SK-N-SH (cell line): ENCODE data around the gene KRTAP22-1. TPM values are rescaled to one million over a fixed set of nuclear protein-coding genes. Genes with fewer than 3 reads are reported as not detected.

Source experiments
- CTCF ChIA-PET: fragments of 300-600, 350-600 bp; formaldehyde crosslinking; extraction: SDS; loops from one replicate; lab custom pipeline; 2021; lab: Yijun Ruan, JAX
- POLR2A ChIA-PET: fragments of 350-600 bp; sonication (Branson Sonifier 250); formaldehyde crosslinking; extraction: SDS; loops from one replicate; lab custom pipeline; 2020; ENCODE audit warnings: antibody characterized with exemption, inconsistent platforms; lab: Yijun Ruan, JAX
- DNase-seq: peaks from one replicate; pipeline ENCODE4 v3.0.0; 2012
- H2AFZ ChIP-seq: fragments of 200-600 bp; sonication (generic); 2 replicates; pipeline ENCODE4 v1.8.1; 2016; ENCODE audit warnings: antibody characterized with exemption, mild to moderate bottlenecking, low read depth
- H3F3A ChIP-seq: fragments of 200-600 bp; sonication (generic); replicated peaks from 2 replicates; pipeline ENCODE3; 2016; ENCODE audit warnings: antibody characterized with exemption, mild to moderate bottlenecking; ENCODE audit not compliant: insufficient read depth
- H3K27ac ChIP-seq, 2 experiments: fragments of 200-500 bp in 1 of 2; fragments of 200-600 bp in 1 of 2; sonication (Bioruptor generic) in 1 of 2; sonication (generic), shearing (Covaris generic) in 1 of 2; 2 replicates each; pipeline versions ENCODE4 v1.5.1 to v1.6.1; 2014 to 2016; ENCODE audit warnings: low read depth in 2 of 2, inconsistent platforms in 1 of 2, low read length in 1 of 2, mild to moderate bottlenecking in 1 of 2, mixed read lengths in 1 of 2
- H3K27me3 ChIP-seq: fragments of 200-600 bp; sonication (generic), shearing (Covaris generic); 2 replicates; pipeline ENCODE4 v1.6.1; 2016; ENCODE audit warnings: mixed run types; ENCODE audit not compliant: insufficient read depth
- H3K36me3 ChIP-seq, 2 experiments: fragments of 200-500 bp in 1 of 2; fragments of 200-600 bp in 1 of 2; sonication (Bioruptor generic) in 1 of 2; sonication (generic) in 1 of 2; replicated peaks in 1 of 2; 2 replicates each; pipeline versions ENCODE3 to v1.5.1; 2014 to 2016; ENCODE audit warnings: low read length in 1 of 2, mild to moderate bottlenecking in 1 of 2; ENCODE audit not compliant: insufficient read depth in 2 of 2, control insufficient read depth in 1 of 2
- H3K4me1 ChIP-seq, 2 experiments: fragments of 200-500 bp in 1 of 2; fragments of 200-600 bp in 1 of 2; sonication (Bioruptor generic) in 1 of 2; sonication (generic), shearing (Covaris generic) in 1 of 2; 2 replicates each; pipeline versions ENCODE4 v1.5.1 to v1.6.1; 2014 to 2016; ENCODE audit warnings: low read depth in 1 of 2, low read length in 1 of 2, mixed run types in 1 of 2; ENCODE audit not compliant: insufficient read depth in 2 of 2, control insufficient read depth in 1 of 2
- H3K4me2 ChIP-seq: fragments of 200-600 bp; sonication (generic), shearing (Covaris generic); 2 replicates; pipeline ENCODE4 v1.6.1; 2017; ENCODE audit warnings: mixed run types
- H3K4me3 ChIP-seq, 2 experiments: fragments of 200-500 bp in 1 of 2; fragments of 200-600 bp in 1 of 2; sonication (Bioruptor generic) in 1 of 2; sonication (generic), shearing (Covaris generic) in 1 of 2; 2 replicates each; pipeline versions ENCODE4 v1.5.1 to v1.8.1; 2014 to 2016; ENCODE audit warnings: low read depth in 2 of 2, inconsistent platforms in 1 of 2, low read length in 1 of 2, mild to moderate bottlenecking in 1 of 2, mixed read lengths in 1 of 2, moderate library complexity in 1 of 2
- H3K79me2 ChIP-seq: fragments of 200-600 bp; sonication (generic); 2 replicates; pipeline ENCODE4 v1.8.1; 2017; ENCODE audit warnings: mild to moderate bottlenecking; ENCODE audit not compliant: insufficient read depth
- H3K9ac ChIP-seq: fragments of 200-600 bp; sonication (generic); 2 replicates; pipeline ENCODE4 v1.6.1; 2017; ENCODE audit warnings: mixed run types
- H3K9me2 ChIP-seq: fragments of 200-600 bp; sonication (generic); 2 replicates; pipeline ENCODE4 v1.6.1; 2017; ENCODE audit warnings: mixed run types
- H3K9me3 ChIP-seq: fragments of 200-600 bp; sonication (generic); 2 replicates; pipeline ENCODE4 v1.6.1; 2017; ENCODE audit warnings: mixed run types, mild to moderate bottlenecking, moderate library complexity
- H4K20me1 ChIP-seq: fragments of 200-600 bp; sonication (generic); 2 replicates; pipeline ENCODE4 v1.6.1; 2017; ENCODE audit warnings: mild to moderate bottlenecking, mixed run types; ENCODE audit not compliant: insufficient read depth
- CHD2 ChIP-seq: fragments of 150-350 bp; IDR thresholded peaks from 2 replicates; pipeline ENCODE4 v1.6.1; 2018; ENCODE audit warnings: low read length; ENCODE audit not compliant: partially characterized antibody
- ELF1 ChIP-seq: IDR thresholded peaks from 2 replicates; pipeline ENCODE4 v1.4.0; 2012
- FOSL2 ChIP-seq: IDR thresholded peaks from 2 replicates; pipeline ENCODE4 v1.4.0; 2012; ENCODE audit warnings: low read depth, mild to moderate bottlenecking, moderate library complexity, borderline replicate concordance
- FOXJ3 ChIP-seq: sonication (generic); formaldehyde crosslinking; IDR thresholded peaks from 2 replicates; pipeline ENCODE4 v1.5.1; 2020; ENCODE audit warnings: mild to moderate bottlenecking, missing genetic modification reagents
- FOXM1 ChIP-seq: IDR thresholded peaks from 2 replicates; pipeline ENCODE4 v1.4.0; 2012; ENCODE audit warnings: low read depth, mild to moderate bottlenecking
- GATA2 ChIP-seq: sonication (generic); formaldehyde crosslinking; IDR thresholded peaks from 2 replicates; pipeline ENCODE4 v1.5.0; 2020; ENCODE audit warnings: mild to moderate bottlenecking, missing genetic modification reagents
- MAX ChIP-seq: IDR thresholded peaks from 2 replicates; pipeline ENCODE4 v1.4.0; 2012; ENCODE audit warnings: low read depth
- RAD21 ChIP-seq: IDR thresholded peaks from 2 replicates; pipeline ENCODE4 v1.6.1; 2012; ENCODE audit warnings: mild to moderate bottlenecking, low read length
- REST ChIP-seq: IDR thresholded peaks from 2 replicates; pipeline ENCODE4 v1.6.1; 2012; ENCODE audit warnings: mild to moderate bottlenecking, low read depth, low read length, moderate library complexity
- RFX5 ChIP-seq: IDR thresholded peaks from 2 replicates; pipeline ENCODE4 v1.6.1; 2012; ENCODE audit warnings: mild to moderate bottlenecking, improper control_type of control experiment, low read length
- RXRA ChIP-seq: IDR thresholded peaks from 2 replicates; pipeline ENCODE4 v1.4.0; 2012; ENCODE audit warnings: low read depth, mild to moderate bottlenecking, borderline replicate concordance
- SIN3A ChIP-seq: IDR thresholded peaks from 2 replicates; pipeline ENCODE4 v1.6.1; 2012; ENCODE audit warnings: low read depth, mild to moderate bottlenecking, low read length, moderate library complexity, borderline replicate concordance
- TAF1 ChIP-seq: IDR thresholded peaks from 2 replicates; pipeline ENCODE4 v1.6.1; 2012; ENCODE audit warnings: low read depth, mild to moderate bottlenecking, low read length, moderate library complexity, borderline replicate concordance
- USF2 ChIP-seq: fragments of 150-350 bp; IDR thresholded peaks from 2 replicates; pipeline ENCODE4 v1.6.1; 2017; ENCODE audit warnings: antibody characterized with exemption, low read length, low read depth, borderline replicate concordance
- polyA plus RNA-seq, 3 experiments: library from polyadenylated mRNA; depleted of rRNA; stranded (reverse); fragments of >200 nt; gene quantifications; 2 replicates each; pipeline ENCODE4 v1.2.3, GENCODE V29; 2012
- TF ChIP-seq, protein P1 (sequence below): fragments of 150-350 bp; IDR thresholded peaks from 2 replicates; pipeline ENCODE4 v1.6.1; 2016; ENCODE audit warnings: mild to moderate bottlenecking, low read depth, low read length

Gene KRTAP22-1
- polyA plus RNA-seq, 1 of the 3 experiments (the other 2 are of a cell fraction), result not detected

DNA sequence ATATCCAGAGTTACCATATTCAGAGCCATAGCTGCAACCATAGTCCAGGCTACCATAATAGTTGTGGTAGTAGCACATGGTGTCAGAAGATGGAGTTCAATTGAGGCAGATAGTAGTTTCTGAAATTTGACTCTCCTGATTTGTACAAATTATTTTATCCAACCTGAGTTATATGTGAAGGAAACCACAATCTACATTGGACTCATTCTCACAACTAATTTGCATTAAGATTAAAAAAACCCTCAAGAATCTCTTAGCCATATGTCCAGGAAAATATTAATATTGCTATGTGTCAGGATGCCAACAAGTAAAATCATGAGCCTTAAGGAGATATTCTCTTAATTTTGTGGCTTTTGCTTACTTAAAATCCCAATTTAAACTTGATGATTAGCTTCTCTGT is 10.6 kb upstream of the KRTAP22-1 start, which contains the start of gene KRTAP22-2:
TSS of gene KRTAP22-2 (minus strand) at position 101 of the 400 bp plus-strand sequence.
- no peak for DNase-seq
- Histone ChIP-seq H3K9me2 (no peaks in the 10 kb centered on the region), H3K9me3 (no peaks in the 10 kb centered on the region), H3K79me2 (no peaks in the 10 kb centered on the region), H4K20me1 (no peaks in the 10 kb centered on the region), H3K4me3 (no peak within 1 kb of the TSS), H3K27ac (no peak within 1 kb of the TSS), H3K9ac (no peak within 1 kb of the TSS), H3K4me1 (no peaks in the 10 kb centered on the region), H3K4me2 (no peak within 1 kb of the TSS), H2AFZ (no peak within 1 kb of the TSS), H3K27me3 (no peaks in the 10 kb centered on the region), H3F3A (no peaks in the 10 kb centered on the region), H3K36me3 (no peaks in the 10 kb centered on the region)
- no peak for TF ChIP-seq CHD2
- TF ChIP-seq TAF1, result no peak
- no peak for TF ChIP-seq MAX
- no peak for TF ChIP-seq FOXJ3 (CRISPR knock-in tag)
- TF ChIP-seq USF2, result no peak
- no peak for TF ChIP-seq SIN3A
- TF ChIP-seq ELF1, result no peak
- no peak for TF ChIP-seq RFX5
- no peak for TF ChIP-seq GATA2
- no peak for TF ChIP-seq RXRA
- TF ChIP-seq REST, result no peak
- TF ChIP-seq FOSL2, result no peak
- no peak for TF ChIP-seq RAD21
- TF ChIP-seq FOXM1, result no peak
- TF ChIP-seq, protein P1, sequence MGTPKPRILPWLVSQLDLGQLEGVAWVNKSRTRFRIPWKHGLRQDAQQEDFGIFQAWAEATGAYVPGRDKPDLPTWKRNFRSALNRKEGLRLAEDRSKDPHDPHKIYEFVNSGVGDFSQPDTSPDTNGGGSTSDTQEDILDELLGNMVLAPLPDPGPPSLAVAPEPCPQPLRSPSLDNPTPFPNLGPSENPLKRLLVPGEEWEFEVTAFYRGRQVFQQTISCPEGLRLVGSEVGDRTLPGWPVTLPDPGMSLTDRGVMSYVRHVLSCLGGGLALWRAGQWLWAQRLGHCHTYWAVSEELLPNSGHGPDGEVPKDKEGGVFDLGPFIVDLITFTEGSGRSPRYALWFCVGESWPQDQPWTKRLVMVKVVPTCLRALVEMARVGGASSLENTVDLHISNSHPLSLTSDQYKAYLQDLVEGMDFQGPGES, result no peak
- ChIA-PET POLR2A (no interaction called here), CTCF (no interaction called here)
